Right lung (tissue), 5 donors: Measurements from ENCODE around the gene TMEM178B. TPM values are rescaled to one million over a fixed set of nuclear protein-coding genes. Genes with fewer than 3 reads are reported as not detected.
"Not testable (repeated sequence)": the region's sequence is repeated elsewhere in the genome, so short reads cannot be mapped to it uniquely, and the experiment has no call there.

Experiments
- DNase-seq, 2 donors: peaks; one replicate each; pipeline ENCODE4 v3.0.0-alpha.2; 2013
- polyA plus RNA-seq, 5 donors: library from polyadenylated mRNA; unstranded; fragments of 120-200 nt; gene quantifications; one replicate each; pipeline versions ENCODE4 v1.2.1 to v1.2.3, GENCODE V29; 2013; ENCODE audit warnings: inconsistent platforms in 1 of 5, low replicate concordance in 1 of 5; ENCODE audit not compliant: insufficient read length in 5 of 5, insufficient read depth in 1 of 5

TMEM178B gene
- polyA plus RNA-seq, 5 donors = 2.8 to 5.2 (median 3.4) TPM

GRCh38 chr7:141304291-141304690 lies 230.4 kb downstream of the TMEM178B start:
- no peak for DNase-seq

- no peak for DNase-seq
These were observed 232.2 kb downstream of the TMEM178B start for GRCh38 chr7:141306081-141306480.

GRCh38 chr7:141312395-141312794 lies 238.5 kb downstream of the TMEM178B start:
- no peak for DNase-seq

GRCh38 chr7:141312828-141313521 lies 239.1 kb downstream of the TMEM178B start:
- no peak for DNase-seq

GRCh38 chr7:141313896-141314295 lies 240.0 kb downstream of the TMEM178B start:
- DNase-seq = no peak

GRCh38 chr7:141317033-141317585 lies 243.2 kb downstream of the TMEM178B start:
- no peak for DNase-seq

- no peak for DNase-seq
These were observed 246.4 kb downstream of the TMEM178B start for GRCh38 chr7:141320287-141320686.

- no peak for DNase-seq
These were observed 248.5 kb downstream of the TMEM178B start for GRCh38 chr7:141322383-141322782.

GRCh38 chr7:141323826-141324225 lies 250.0 kb downstream of the TMEM178B start:
- DNase-seq = no peak

- DNase-seq = no peak
These were observed 251.0 kb downstream of the TMEM178B start for GRCh38 chr7:141324870-141325269.

GRCh38 chr7:141325275-141325674 lies 251.4 kb downstream of the TMEM178B start:
- DNase-seq = no peak

- DNase-seq = no peak
These were observed 254.4 kb downstream of the TMEM178B start for GRCh38 chr7:141328290-141328689.

GRCh38 chr7:141330285-141330684 lies 256.4 kb downstream of the TMEM178B start:
- DNase-seq = not testable (repeated sequence)

- no peak for DNase-seq
These were observed 259.6 kb downstream of the TMEM178B start for GRCh38 chr7:141333459-141333858.

GRCh38 chr7:141335164-141335563 lies 261.3 kb downstream of the TMEM178B start:
- DNase-seq = no peak

GRCh38 chr7:141339603-141340002 lies 265.7 kb downstream of the TMEM178B start:
- no peak for DNase-seq

GRCh38 chr7:141340991-141341390 lies 267.1 kb downstream of the TMEM178B start:
- no peak for DNase-seq

GRCh38 chr7:141342621-141343408 lies 269.0 kb downstream of the TMEM178B start:
- no peak for DNase-seq

- no peak for DNase-seq
These were observed 270.5 kb downstream of the TMEM178B start for GRCh38 chr7:141344153-141344935.

GRCh38 chr7:141348728-141349127 lies 274.9 kb downstream of the TMEM178B start:
- DNase-seq = no peak

- DNase-seq = no peak
These were observed 275.5 kb downstream of the TMEM178B start for GRCh38 chr7:141349338-141349737.

- DNase-seq = no peak
These were observed 275.9 kb downstream of the TMEM178B start for GRCh38 chr7:141349804-141350203.
